C4-2B (cell line): ENCODE measurements around the gene CDC25A.

Experiments
- CTCF ChIP-seq: fragments of 450-650 bp; conservative IDR thresholded peaks from 2 replicates; pipeline ENCODE4 v1.5.1; 2017; ENCODE audit warnings: mild to moderate bottlenecking
- ZFX ChIP-seq: fragments of 450-650 bp; IDR thresholded peaks from 2 replicates; pipeline ENCODE4 v1.6.1; 2017

GRCh38 chr3:48189321-48189720 lies 1.1 kb upstream of the CDC25A start:
- TF ChIP-seq CTCF (no peak), ZFX (no peak)
